ENCODE results near the gene KCNC1. TPM values are rescaled to one million over a fixed set of nuclear protein-coding genes. Genes with fewer than 3 reads are reported as not detected.

Gene KCNC1
- polyA plus RNA-seq, 4 donors, result 0.13 to 1.3 TPM; not detected in 2

DNA sequence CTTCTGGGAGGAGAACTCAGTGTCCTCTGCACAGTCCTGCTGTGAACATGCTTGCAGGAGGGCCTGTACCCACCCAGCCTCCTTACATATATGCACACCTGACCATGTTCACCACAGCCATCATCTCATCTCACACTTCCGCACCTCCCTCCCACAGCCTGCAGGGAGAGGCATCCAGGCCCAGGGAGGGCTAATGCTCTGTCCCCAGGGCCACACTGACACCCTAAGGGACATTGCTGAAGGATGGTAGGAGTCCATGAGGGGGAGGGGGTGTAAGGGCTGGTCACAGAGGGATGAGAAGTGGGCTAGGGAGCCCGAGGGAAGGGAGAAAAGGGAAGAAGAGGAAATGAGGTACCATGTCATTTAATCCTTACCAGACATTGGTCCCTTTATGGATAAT lies 4.4 kb upstream of the KCNC1 start:
- Histone ChIP-seq H3K27ac (ENCODE audit: low read depth in 1 of 3, low read length in 2 of 3) (no peak overlapping the region), H3K4me3 (ENCODE audit: low read depth in 1 of 3, low read length in 3 of 3) (no peak overlapping the region), H3K27me3 (ENCODE audit: control insufficient read depth in 3 of 3, insufficient read depth in 3 of 3, low read length in 3 of 3) (peaks cover 0 to 37% (median 12%) of the 10 kb centered on the region in 3 donors), H3K9me3 (ENCODE audit: control insufficient read depth in 2 of 2, insufficient read depth in 1 of 2, low read depth in 1 of 2, low read length in 1 of 2) (no peaks in the 10 kb centered on the region), H3K4me1 (ENCODE audit: control insufficient read depth in 3 of 3, insufficient read depth in 2 of 3, low read depth in 1 of 3, low read length in 2 of 3) (peaks cover 0 to 4% (median 0%) of the 10 kb centered on the region in 3 donors), H3K36me3 (ENCODE audit: control insufficient read depth in 3 of 3, insufficient read depth in 2 of 3, low read depth in 1 of 3, low read length in 3 of 3) (no peaks in the 10 kb centered on the region)
- DNase-seq (no peak), FAIRE-seq (no peak)
- 54 to 62% (median 58%) methylated on average over 2 of the region's 2 CpGs for WGBS, 3 donors

DNA sequence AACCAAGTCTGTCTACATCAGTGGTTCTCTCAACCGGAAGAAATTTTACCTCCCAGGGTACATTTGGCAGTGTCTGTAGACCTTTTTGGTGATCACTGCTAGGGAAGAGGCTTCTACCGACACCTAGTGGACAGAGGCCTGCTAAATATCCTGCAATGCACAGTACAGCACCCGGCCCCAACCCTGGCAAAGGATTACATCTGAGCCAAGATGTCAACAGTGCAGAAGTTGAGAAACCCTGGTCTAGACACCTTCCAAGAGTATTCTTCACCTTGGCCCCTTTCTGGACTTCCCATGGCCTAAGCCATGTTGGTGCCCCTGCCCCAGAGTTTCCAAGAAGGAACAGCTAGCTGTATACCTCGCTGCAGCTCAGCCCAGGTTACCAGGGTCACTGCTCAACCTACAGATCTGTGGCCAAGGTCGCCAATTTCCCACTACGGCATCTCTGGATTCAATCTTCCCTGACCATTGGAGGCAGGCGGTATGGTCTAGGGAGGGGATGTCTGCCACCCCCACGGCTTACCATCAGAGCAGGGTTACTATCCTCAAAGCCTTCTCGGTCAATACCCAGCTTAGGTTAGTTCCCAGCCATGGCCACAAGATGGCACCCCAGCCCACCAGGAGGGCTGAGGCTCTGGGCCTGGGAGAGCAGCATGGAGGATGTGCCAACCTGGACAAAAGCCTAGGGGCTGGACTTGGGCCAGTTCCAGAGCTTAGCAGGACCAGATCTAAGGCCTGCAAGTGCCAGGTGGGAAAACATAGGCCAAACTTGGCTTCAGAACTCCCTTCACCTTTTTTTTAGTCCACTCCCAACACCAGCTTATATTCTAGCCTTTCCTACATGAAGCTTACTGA lies 3.7 kb upstream of the KCNC1 start:
- Histone ChIP-seq H3K4me1 (ENCODE audit: control insufficient read depth in 3 of 3, insufficient read depth in 2 of 3, low read depth in 1 of 3, low read length in 2 of 3) (peaks cover 0 to 4% (median 0%) of the 10 kb centered on the region in 3 donors), H3K9me3 (ENCODE audit: control insufficient read depth in 2 of 2, insufficient read depth in 1 of 2, low read depth in 1 of 2, low read length in 1 of 2) (no peaks in the 10 kb centered on the region), H3K27ac (ENCODE audit: low read depth in 1 of 3, low read length in 2 of 3) (no peak overlapping the region), H3K4me3 (ENCODE audit: low read depth in 1 of 3, low read length in 3 of 3) (no peak overlapping the region), H3K36me3 (ENCODE audit: control insufficient read depth in 3 of 3, insufficient read depth in 2 of 3, low read depth in 1 of 3, low read length in 3 of 3) (no peaks in the 10 kb centered on the region), H3K27me3 (ENCODE audit: control insufficient read depth in 3 of 3, insufficient read depth in 3 of 3, low read length in 3 of 3) (peaks cover 3 to 39% (median 12%) of the 10 kb centered on the region in 3 donors)
- FAIRE-seq (no peak), DNase-seq (peak; percentile 77 to 83)
- 13 to 19% (median 14%) methylated on average over 9 of the region's 9 CpGs for WGBS, 3 donors

DNA sequence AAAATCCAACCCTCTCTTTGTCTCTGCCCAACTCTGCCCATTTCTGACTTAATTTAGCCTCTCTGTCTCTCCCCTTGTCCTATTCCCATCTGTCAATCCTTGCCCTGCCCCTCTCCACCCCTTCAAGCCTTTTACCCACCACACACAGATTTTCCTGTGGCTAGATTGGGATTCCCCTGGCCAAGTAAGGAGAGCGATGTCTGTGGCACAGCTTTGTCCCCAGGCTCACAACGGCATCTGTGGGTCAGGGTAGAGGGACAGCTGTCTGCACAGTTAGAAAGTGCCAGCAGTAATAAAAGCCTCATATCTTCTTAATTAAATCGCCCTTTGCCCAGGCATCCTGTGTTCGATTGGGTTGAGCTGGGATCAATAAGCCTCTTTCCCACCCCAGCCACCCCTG lies 1.3 kb upstream of the KCNC1 start:
- peaks cover 10 to 63% (median 33%) of the 10 kb centered on the region in 3 donors for H3K27me3 ChIP-seq (ENCODE audit: control insufficient read depth in 3 of 3, insufficient read depth in 3 of 3, low read length in 3 of 3)
- peaks cover 0 to 4% (median 0%) of the 10 kb centered on the region in 3 donors for H3K4me1 ChIP-seq (ENCODE audit: control insufficient read depth in 3 of 3, insufficient read depth in 2 of 3, low read depth in 1 of 3, low read length in 2 of 3)
- no peak overlapping the region for H3K27ac ChIP-seq (ENCODE audit: low read depth in 1 of 3, low read length in 2 of 3)
- H3K36me3 ChIP-seq (ENCODE audit: control insufficient read depth in 3 of 3, insufficient read depth in 2 of 3, low read depth in 1 of 3, low read length in 3 of 3), result no peaks in the 10 kb centered on the region
- no peak for FAIRE-seq
- WGBS, 3 donors, result 20 to 64% (median 38%) methylated on average over 4 of the region's 4 CpGs
- no peak for DNase-seq
- no peak overlapping the region for H3K4me3 ChIP-seq (ENCODE audit: low read depth in 1 of 3, low read length in 3 of 3)
- no peaks in the 10 kb centered on the region for H3K9me3 ChIP-seq (ENCODE audit: control insufficient read depth in 2 of 2, insufficient read depth in 1 of 2, low read depth in 1 of 2, low read length in 1 of 2)

DNA sequence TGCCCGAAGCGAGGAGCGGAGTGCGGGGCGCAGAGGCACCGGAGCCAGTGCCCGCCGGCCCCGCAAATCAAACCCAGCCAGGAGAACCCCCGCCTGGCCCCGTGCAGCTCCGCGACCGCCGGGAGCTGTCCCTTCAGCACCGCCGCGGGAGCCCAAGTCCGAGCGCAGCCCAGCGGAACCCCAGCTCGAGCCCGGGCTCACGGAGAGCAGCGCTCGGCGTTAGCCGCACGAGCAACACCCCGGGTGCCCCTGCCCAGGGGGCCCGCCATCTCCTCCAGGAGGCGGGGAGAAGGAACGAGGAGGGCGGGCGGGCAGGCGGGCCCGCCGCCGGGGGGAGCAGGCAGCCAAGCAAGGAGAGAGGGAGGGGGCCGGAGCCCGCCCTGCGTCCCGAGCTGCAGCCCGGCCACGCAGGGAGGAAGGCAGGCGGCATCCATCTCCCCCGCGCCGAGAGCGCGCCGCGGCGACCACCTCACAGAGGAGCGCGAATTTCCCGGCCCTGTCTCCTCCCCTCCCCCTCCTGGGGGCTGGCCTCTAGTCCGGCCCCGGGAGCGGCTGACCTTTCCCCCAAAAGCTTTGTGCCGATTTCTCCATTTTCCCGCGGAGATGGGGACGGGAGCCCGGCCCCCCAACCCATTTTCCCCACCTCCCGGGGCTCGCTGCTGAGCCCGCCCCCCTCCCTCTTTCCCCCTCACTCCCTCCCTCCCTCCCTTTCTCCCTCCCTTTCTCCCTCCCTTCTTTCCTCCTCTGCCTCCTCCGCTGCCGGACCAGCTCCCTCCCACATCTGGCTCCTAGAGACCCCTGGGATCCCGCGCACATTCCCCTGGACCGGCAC lies 621 bp downstream of the KCNC1 start:
- Histone ChIP-seq H3K27me3 (ENCODE audit: control insufficient read depth in 3 of 3, insufficient read depth in 3 of 3, low read length in 3 of 3) (peaks cover 10 to 77% (median 39%) of the 10 kb centered on the region in 3 donors), H3K4me3 (ENCODE audit: low read depth in 1 of 3, low read length in 3 of 3) (peak overlapping the region in 2 of 3 donors; percentile 18 to 41), H3K4me1 (ENCODE audit: control insufficient read depth in 3 of 3, insufficient read depth in 2 of 3, low read depth in 1 of 3, low read length in 2 of 3) (peaks cover 0 to 4% (median 0%) of the 10 kb centered on the region in 3 donors), H3K27ac (ENCODE audit: low read depth in 1 of 3, low read length in 2 of 3) (no peak overlapping the region), H3K9me3 (ENCODE audit: control insufficient read depth in 2 of 2, insufficient read depth in 1 of 2, low read depth in 1 of 2, low read length in 1 of 2) (no peaks in the 10 kb centered on the region), H3K36me3 (ENCODE audit: control insufficient read depth in 3 of 3, insufficient read depth in 2 of 3, low read depth in 1 of 3, low read length in 3 of 3) (no peaks in the 10 kb centered on the region)
- DNase-seq (peak; percentile 38 to 90), FAIRE-seq (no peak)
- WGBS, 3 donors, result 2% methylated on average over 47 to 73 of the region's 73 CpGs

DNA sequence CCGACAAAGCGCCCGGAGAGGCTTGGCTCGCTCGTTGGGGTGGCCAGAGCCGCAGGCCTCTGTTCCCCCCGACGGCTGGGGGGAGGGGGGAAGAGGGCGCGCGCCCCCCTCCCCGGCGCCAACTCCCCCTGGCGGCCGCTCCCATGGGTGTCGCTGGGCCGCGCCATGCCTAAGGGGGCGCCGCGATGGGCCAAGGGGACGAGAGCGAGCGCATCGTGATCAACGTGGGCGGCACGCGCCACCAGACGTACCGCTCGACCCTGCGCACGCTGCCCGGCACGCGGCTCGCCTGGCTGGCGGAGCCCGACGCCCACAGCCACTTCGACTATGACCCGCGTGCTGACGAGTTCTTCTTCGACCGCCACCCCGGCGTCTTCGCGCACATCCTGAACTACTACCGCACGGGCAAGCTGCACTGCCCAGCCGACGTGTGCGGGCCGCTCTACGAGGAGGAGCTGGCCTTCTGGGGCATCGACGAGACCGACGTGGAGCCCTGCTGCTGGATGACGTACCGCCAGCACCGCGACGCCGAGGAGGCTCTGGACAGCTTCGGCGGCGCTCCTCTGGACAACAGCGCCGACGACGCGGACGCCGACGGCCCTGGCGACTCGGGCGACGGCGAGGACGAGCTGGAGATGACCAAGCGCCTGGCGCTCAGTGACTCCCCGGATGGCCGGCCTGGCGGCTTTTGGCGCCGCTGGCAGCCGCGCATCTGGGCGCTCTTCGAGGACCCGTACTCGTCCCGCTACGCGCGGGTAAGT lies 1.4 kb downstream of the KCNC1 start:
- no peak overlapping the region for H3K27ac ChIP-seq (ENCODE audit: low read depth in 1 of 3, low read length in 2 of 3)
- 13 to 21% (median 20%) methylated on average over 82 to 102 of the region's 102 CpGs for WGBS, 3 donors
- peak overlapping the region in 1 of 3 donors; percentile 18 for H3K4me3 ChIP-seq (ENCODE audit: low read depth in 1 of 3, low read length in 3 of 3)
- peaks cover 0 to 4% (median 0%) of the 10 kb centered on the region in 3 donors for H3K4me1 ChIP-seq (ENCODE audit: control insufficient read depth in 3 of 3, insufficient read depth in 2 of 3, low read depth in 1 of 3, low read length in 2 of 3)
- peaks cover 10 to 73% (median 39%) of the 10 kb centered on the region in 3 donors for H3K27me3 ChIP-seq (ENCODE audit: control insufficient read depth in 3 of 3, insufficient read depth in 3 of 3, low read length in 3 of 3)
- DNase-seq (peak in 1 of 2 donors; percentile 28), FAIRE-seq (no peak)
- H3K36me3 ChIP-seq (ENCODE audit: control insufficient read depth in 3 of 3, insufficient read depth in 2 of 3, low read depth in 1 of 3, low read length in 3 of 3), result no peaks in the 10 kb centered on the region
- H3K9me3 ChIP-seq (ENCODE audit: control insufficient read depth in 2 of 2, insufficient read depth in 1 of 2, low read depth in 1 of 2, low read length in 1 of 2), result no peaks in the 10 kb centered on the region

DNA sequence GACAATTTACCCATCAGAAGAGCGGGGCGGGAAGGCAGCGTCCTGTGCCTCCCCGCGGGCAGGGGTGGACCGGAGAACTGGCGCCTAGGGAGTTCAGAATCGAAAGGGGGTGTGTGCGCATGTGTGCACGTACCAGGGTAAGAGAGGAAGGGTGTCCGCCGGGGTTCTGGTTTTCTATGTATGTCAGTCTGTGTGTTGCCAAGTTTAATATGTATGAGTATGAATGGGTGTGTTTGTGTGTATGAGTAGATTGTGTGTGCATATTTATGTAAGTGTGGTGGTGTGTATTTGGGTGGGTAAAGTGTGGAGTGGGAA lies 2.0 kb downstream of the KCNC1 start:
- Histone ChIP-seq H3K27me3 (ENCODE audit: control insufficient read depth in 3 of 3, insufficient read depth in 3 of 3, low read length in 3 of 3) (peaks cover 10 to 73% (median 42%) of the 10 kb centered on the region in 3 donors), H3K9me3 (ENCODE audit: control insufficient read depth in 2 of 2, insufficient read depth in 1 of 2, low read depth in 1 of 2, low read length in 1 of 2) (no peaks in the 10 kb centered on the region), H3K4me1 (ENCODE audit: control insufficient read depth in 3 of 3, insufficient read depth in 2 of 3, low read depth in 1 of 3, low read length in 2 of 3) (peaks cover 0 to 4% (median 0%) of the 10 kb centered on the region in 3 donors), H3K36me3 (ENCODE audit: control insufficient read depth in 3 of 3, insufficient read depth in 2 of 3, low read depth in 1 of 3, low read length in 3 of 3) (no peaks in the 10 kb centered on the region), H3K4me3 (ENCODE audit: low read depth in 1 of 3, low read length in 3 of 3) (no peak overlapping the region), H3K27ac (ENCODE audit: low read depth in 1 of 3, low read length in 2 of 3) (no peak overlapping the region)
- FAIRE-seq, result no peak
- DNase-seq, result no peak
- 24 to 47% (median 37%) methylated on average over 12 of the region's 12 CpGs for WGBS, 3 donors

DNA sequence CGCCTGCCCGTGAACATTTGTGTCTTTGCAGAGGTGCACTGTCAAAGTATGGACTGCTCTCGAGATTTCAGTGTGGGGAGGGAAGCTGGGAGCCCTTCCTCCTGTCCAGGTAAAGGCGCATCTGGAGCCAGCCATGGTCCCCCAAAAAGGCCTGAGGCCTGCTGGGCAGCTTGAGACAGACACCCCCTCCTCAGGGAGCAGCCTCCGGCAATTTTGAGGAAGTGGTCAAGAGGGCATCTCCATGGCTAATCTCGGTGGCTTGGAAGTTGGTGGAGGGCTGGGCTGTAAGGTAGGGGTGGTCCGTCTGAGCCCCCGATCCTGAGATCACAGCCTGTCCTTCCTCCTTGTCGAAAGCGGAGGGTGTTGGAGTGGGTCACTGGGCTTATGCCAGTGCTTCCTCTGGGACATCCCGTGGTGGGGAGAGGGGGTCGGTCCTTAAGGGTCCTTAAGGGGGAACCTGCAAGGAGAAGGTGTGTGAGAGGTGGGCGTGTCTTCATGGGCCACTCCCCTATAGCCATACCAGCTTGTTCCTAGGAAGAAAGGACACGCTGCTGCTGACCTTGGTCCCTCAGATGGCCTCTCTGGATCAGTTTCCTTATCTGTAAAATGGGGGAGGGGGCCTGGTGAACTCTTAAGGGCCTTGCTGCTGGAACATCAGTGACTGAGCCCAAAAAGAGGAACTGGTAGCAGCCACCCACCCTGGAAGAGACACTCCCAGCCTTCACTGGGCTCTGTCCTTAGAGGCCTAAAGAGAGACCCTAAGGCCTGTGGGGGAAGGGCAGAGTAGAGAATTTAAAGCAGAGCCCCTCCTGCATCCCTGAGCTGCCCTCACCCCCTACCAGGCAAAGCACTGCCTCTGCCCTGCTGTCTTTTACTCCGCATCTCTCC lies 2.6 kb downstream of the KCNC1 start:
- peaks cover 10 to 67% (median 42%) of the 10 kb centered on the region in 3 donors for H3K27me3 ChIP-seq (ENCODE audit: control insufficient read depth in 3 of 3, insufficient read depth in 3 of 3, low read length in 3 of 3)
- 54 to 65% (median 56%) methylated on average over 15 of the region's 15 CpGs for WGBS, 3 donors
- DNase-seq, result no peak

More for the DNA sequence above, 2.6 kb downstream of the KCNC1 start:
- Histone ChIP-seq H3K36me3 (ENCODE audit: control insufficient read depth in 3 of 3, insufficient read depth in 2 of 3, low read depth in 1 of 3, low read length in 3 of 3) (no peaks in the 10 kb centered on the region), H3K9me3 (ENCODE audit: control insufficient read depth in 2 of 2, insufficient read depth in 1 of 2, low read depth in 1 of 2, low read length in 1 of 2) (no peaks in the 10 kb centered on the region), H3K4me1 (ENCODE audit: control insufficient read depth in 3 of 3, insufficient read depth in 2 of 3, low read depth in 1 of 3, low read length in 2 of 3) (peaks cover 0 to 4% (median 0%) of the 10 kb centered on the region in 3 donors), H3K27ac (ENCODE audit: low read depth in 1 of 3, low read length in 2 of 3) (no peak overlapping the region), H3K4me3 (ENCODE audit: low read depth in 1 of 3, low read length in 3 of 3) (no peak overlapping the region)
- no peak for FAIRE-seq
